Sigmoid colon (tissue), 7 donors: Measurements from ENCODE around the gene FIGNL2. TPM values are rescaled to one million over a fixed set of nuclear protein-coding genes. Genes with fewer than 3 reads are reported as not detected.
"Not testable (repeated sequence)": the region's sequence is repeated elsewhere in the genome, so short reads cannot be mapped to it uniquely, and the experiment has no call there.

Experiments
- DNase-seq: peaks from one replicate; pipeline ENCODE4 v3.0.0-alpha.2; 2019
- H3K27ac ChIP-seq, 4 donors: fragments of 200-600 bp; sonication (generic); one replicate each; pipeline ENCODE4 v1.5.1; 2016 to 2019; ENCODE audit warnings: mild to moderate bottlenecking in 1 of 4
- H3K27me3 ChIP-seq, 3 donors: fragments of 200-600 bp; sonication (generic); one replicate each; pipeline ENCODE4 v1.5.1; 2019; ENCODE audit warnings: mild to moderate bottlenecking in 1 of 3
- H3K36me3 ChIP-seq, 4 donors: fragments of 200-600 bp; sonication (generic); one replicate each; pipeline ENCODE4 v1.5.1; 2016 to 2019
- H3K4me1 ChIP-seq, 4 donors: fragments of 200-600 bp; sonication (generic); one replicate each; pipeline ENCODE4 v1.5.1; 2017 to 2019
- H3K4me3 ChIP-seq, 4 donors: fragments of 200-600 bp; sonication (generic); one replicate each; pipeline ENCODE4 v1.5.1; 2017 to 2019; ENCODE audit warnings: mild to moderate bottlenecking in 2 of 4, moderate library complexity in 1 of 4
- H3K9me3 ChIP-seq, 4 donors: fragments of 200-600 bp in 3 of 4; sonication (generic) in 3 of 4; one replicate each; pipeline versions ENCODE4 v1.5.1 to v1.6.1; 2013 to 2019
- CTCF ChIP-seq, 4 experiments: fragments of 450-650 bp in 3 of 4; fragments of 200-600 bp in 1 of 4; IDR thresholded peaks; one replicate each; pipeline ENCODE4 v1.5.1; 2016 to 2019; ENCODE audit warnings: antibody characterized with exemption in 4 of 4, mild to moderate bottlenecking in 3 of 4, moderate library complexity in 2 of 4
- EP300 ChIP-seq, 4 donors: sonication (generic); formaldehyde crosslinking; IDR thresholded peaks; one replicate each; pipeline ENCODE4 v1.6.1; 2017; ENCODE audit warnings: antibody characterized with exemption in 4 of 4
- POLR2A ChIP-seq, 2 donors: fragments of 450-650 bp; IDR thresholded peaks; one replicate each; pipeline ENCODE4 v1.6.1; 2016; ENCODE audit warnings: antibody characterized with exemption in 2 of 2, mild to moderate bottlenecking in 2 of 2, moderate library complexity in 2 of 2
- POLR2AphosphoS5 ChIP-seq, 4 donors: sonication (generic); formaldehyde crosslinking; IDR thresholded peaks; one replicate each; pipeline ENCODE4 v1.6.1; 2017; ENCODE audit warnings: antibody characterized with exemption in 4 of 4
- WGBS, 2 donors: extraction: QIAGEN DNeasy Blood & Tissue Kit; methylation state at CpG; one replicate each; pipeline ENCODE4 v1.1.7; 2013; 5-methylcytosine and 5-hydroxymethylcytosine counted together
- intact Hi-C: fragments of 100-400 bp; cut with DNase I; formaldehyde crosslinking; loops from one replicate; pipeline ENCODE4 v1.15.1; 2023
- polyA plus RNA-seq, 3 donors: library from polyadenylated mRNA; stranded (reverse); fragments of 200-250 nt; gene quantifications; one replicate each; pipeline ENCODE4 v1.2.3, GENCODE V29; 2013
- total RNA-seq, 4 donors: library from RNA; depleted of rRNA; stranded (reverse); fragments of >200 nt; gene quantifications; one replicate each; pipeline ENCODE4 v1.1.0, GENCODE V29; 2016
- donor health status: healthy with polysubstance abuse.
- donor health status: Bipolar disorder and iron deficiency.
- donor health status: healthy.

The FIGNL2 gene
- total and polyA plus RNA-seq, 7 donors = 0.28 to 0.36 (median 0.36) TPM; not detected in 4

- Histone ChIP-seq H3K36me3 (no peaks in the 10 kb centered on the region), H3K27me3 (no peaks in the 10 kb centered on the region), H3K4me1 (no peaks in the 10 kb centered on the region), H3K4me3 (no peak overlapping the region), H3K9me3 (no peaks in the 10 kb centered on the region), H3K27ac (no peak overlapping the region)
- TF ChIP-seq POLR2AphosphoS5 (IDR thresholded peaks at IDR 0.05) = no peak
- no peak for TF ChIP-seq CTCF (IDR thresholded peaks at IDR 0.05)
- TF ChIP-seq POLR2A (IDR thresholded peaks at IDR 0.05) = no peak
- TF ChIP-seq EP300 (IDR thresholded peaks at IDR 0.05) = no peak
- WGBS, 2 donors = 97 to 98% methylated on average over 1 of the region's 1 CpG
- intact Hi-C loops = no loop called here
- DNase-seq = no peak
These were observed 50.0 kb downstream of the FIGNL2 start for GRCh38 chr12:51798501-51798900.

- H3K4me3 ChIP-seq, DNase-seq, H3K27me3 ChIP-seq, H3K27ac ChIP-seq, H3K36me3 ChIP-seq, H3K9me3 ChIP-seq, intact Hi-C loops, H3K4me1 ChIP-seq: not testable (repeated sequence)
- 87 to 97% methylated on average over 4 of the region's 4 CpGs for WGBS, 2 donors
These were observed 50.5 kb downstream of the FIGNL2 start for GRCh38 chr12:51798051-51798450.

GRCh38 chr12:51797301-51797700 is 51.2 kb downstream of the FIGNL2 start:
- no peak for DNase-seq
- H3K4me3 ChIP-seq = no peak overlapping the region
- WGBS, 2 donors = 95 to 96% methylated on average over 6 of the region's 6 CpGs
- H3K27me3 ChIP-seq = no peaks in the 10 kb centered on the region
- intact Hi-C loops = no loop called here
- H3K4me1 ChIP-seq = no peaks in the 10 kb centered on the region
- no peaks in the 10 kb centered on the region for H3K36me3 ChIP-seq
- no peaks in the 10 kb centered on the region for H3K9me3 ChIP-seq
- no peak for TF ChIP-seq EP300 (IDR thresholded peaks at IDR 0.05)
- TF ChIP-seq CTCF (IDR thresholded peaks at IDR 0.05) = no peak
- TF ChIP-seq POLR2A (IDR thresholded peaks at IDR 0.05) = no peak
- no peak for TF ChIP-seq POLR2AphosphoS5 (IDR thresholded peaks at IDR 0.05)
- no peak overlapping the region for H3K27ac ChIP-seq

GRCh38 chr12:51793201-51793600 is 55.3 kb downstream of the FIGNL2 start:
- H3K4me3 ChIP-seq = no peak overlapping the region
- no peaks in the 10 kb centered on the region for H3K36me3 ChIP-seq
- no peak for DNase-seq
- TF ChIP-seq EP300 (IDR thresholded peaks at IDR 0.05) (no peak), POLR2A (IDR thresholded peaks at IDR 0.05) (no peak), CTCF (IDR thresholded peaks at IDR 0.05) (no peak), POLR2AphosphoS5 (IDR thresholded peaks at IDR 0.05) (no peak)
- intact Hi-C loops = no loop called here
- H3K27ac ChIP-seq = no peak overlapping the region
- 94 to 97% methylated on average over 1 of the region's 1 CpG for WGBS, 2 donors
- H3K27me3 ChIP-seq = no peaks in the 10 kb centered on the region
- H3K9me3 ChIP-seq = no peaks in the 10 kb centered on the region
- no peaks in the 10 kb centered on the region for H3K4me1 ChIP-seq

GRCh38 chr12:51792417-51792816 is 56.1 kb downstream of the FIGNL2 start:
- intact Hi-C loops = no loop called here
- no peak overlapping the region for H3K4me3 ChIP-seq
- no peaks in the 10 kb centered on the region for H3K4me1 ChIP-seq
- DNase-seq = no peak
- H3K9me3 ChIP-seq = no peaks in the 10 kb centered on the region
- no peak for TF ChIP-seq EP300 (IDR thresholded peaks at IDR 0.05)
- no peak for TF ChIP-seq POLR2A (IDR thresholded peaks at IDR 0.05)
- no peak for TF ChIP-seq CTCF (IDR thresholded peaks at IDR 0.05)
- TF ChIP-seq POLR2AphosphoS5 (IDR thresholded peaks at IDR 0.05) = no peak
- no peaks in the 10 kb centered on the region for H3K36me3 ChIP-seq
- 96 to 98% methylated on average over 5 of the region's 5 CpGs for WGBS, 2 donors
- H3K27ac ChIP-seq = no peak overlapping the region
- no peaks in the 10 kb centered on the region for H3K27me3 ChIP-seq
